Keratinocyte (primary cell): ENCODE data around the gene LTBP3.

Experiments used
- CTCF ChIP-seq, 3 experiments: IDR thresholded peaks in 1 of 3; conservative IDR thresholded peaks in 1 of 3; optimal IDR thresholded peaks in 1 of 3; 2 replicates in 2 of 3; 3 replicates in 1 of 3; pipeline versions ENCODE3 to v1.5.1; 2011; ENCODE audit warnings: low read length in 3 of 3, mild to moderate bottlenecking in 3 of 3, moderate library complexity in 2 of 3, control low read depth in 1 of 3, inconsistent platforms in 1 of 3; ENCODE audit not compliant: insufficient read depth in 2 of 3; ENCODE audit errors: extremely low read depth in 1 of 3
- EZH2 ChIP-seq: IDR thresholded peaks from one replicate; pipeline ENCODE4 v1.6.1; 2012; ENCODE audit warnings: inconsistent platforms, mild to moderate bottlenecking, low read length, moderate library complexity

- TF ChIP-seq EZH2 (no peak), CTCF (optimal IDR thresholded peaks at IDR 0.05 in 1 of 3, IDR thresholded peaks at IDR 0.05 in 1 of 3, conservative IDR thresholded peaks at IDR 0.05 in 1 of 3; ENCODE audit: extremely low read depth in 1 of 3, insufficient read depth in 2 of 3, low read length in 3 of 3) (no peak)
Observed at GRCh38 chr11:65537620-65538231, 20.4 kb downstream of the LTBP3 start.
